Activated T-cell treated with anti-CD3 and anti-CD28 coated beads, Interleukin-2, amount 50 U/mL, for 24 hours (primary cell): ENCODE results near the gene KCNG2.

Experiments
- DNase-seq: peaks from one replicate; pipeline ENCODE4 v3.0.0-alpha.2; 2020
- H3K27ac Mint-ChIP-seq: 2 replicates; pipeline ENCODE4 v1.8.0; 2020; ENCODE audit warnings: mild to moderate bottlenecking, mixed read lengths
- H3K27me3 Mint-ChIP-seq: 2 replicates; pipeline ENCODE4 v1.8.0; 2020; ENCODE audit warnings: mixed read lengths
- H3K36me3 Mint-ChIP-seq: 2 replicates; pipeline ENCODE4 v1.8.0; 2020; ENCODE audit warnings: low read depth, mixed read lengths
- H3K4me1 Mint-ChIP-seq: 2 replicates; pipeline ENCODE4 v1.8.0; 2020; ENCODE audit warnings: low read depth, mixed read lengths
- H3K4me3 Mint-ChIP-seq: 2 replicates; pipeline ENCODE4 v1.8.0; 2020; ENCODE audit warnings: mild to moderate bottlenecking, moderate library complexity, mixed read lengths
- H3K9me3 Mint-ChIP-seq: 2 replicates; pipeline ENCODE4 v1.8.0; 2020; ENCODE audit warnings: mixed read lengths

Gene KCNG2

DNA sequence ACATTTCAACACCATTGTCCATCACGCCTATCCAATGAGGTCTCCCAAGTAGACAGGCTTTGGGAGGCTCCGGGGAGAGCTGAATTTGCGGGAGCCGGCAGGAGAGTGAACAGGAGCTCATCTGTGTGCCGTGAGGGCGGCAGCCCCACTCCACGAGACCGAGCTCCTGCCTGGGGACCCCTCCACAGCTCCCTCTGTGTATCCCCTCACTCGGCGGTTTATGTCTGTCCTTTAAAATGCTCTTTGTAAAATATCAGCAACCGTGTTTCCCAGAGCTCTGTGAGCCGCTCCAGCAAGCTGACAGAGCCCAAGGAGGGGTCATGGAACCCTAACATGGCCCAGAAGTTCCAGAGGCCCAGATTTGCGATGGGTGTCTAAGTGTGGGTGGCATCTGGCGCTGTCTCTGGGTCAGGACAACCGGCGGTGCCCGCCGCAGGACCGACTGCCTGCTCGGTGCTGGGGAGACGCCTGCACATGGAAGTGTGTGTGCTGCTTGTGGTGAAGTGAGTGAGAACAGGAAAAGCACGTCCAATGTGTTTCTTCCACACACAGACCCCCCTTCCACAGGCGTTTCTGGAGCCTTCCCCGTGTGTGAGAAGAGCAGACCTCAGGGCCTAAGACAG lies 118.9 kb downstream of the KCNG2 start:
- Mint-ChIP-seq H3K27me3 (no peaks in the 10 kb centered on the region), H3K4me3 (no peak overlapping the region), H3K36me3 (peaks cover 55% of the 10 kb centered on the region), H3K4me1 (peaks cover 23% of the 10 kb centered on the region), H3K27ac (no peak overlapping the region), H3K9me3 (no peaks in the 10 kb centered on the region)
- no peak for DNase-seq

DNA sequence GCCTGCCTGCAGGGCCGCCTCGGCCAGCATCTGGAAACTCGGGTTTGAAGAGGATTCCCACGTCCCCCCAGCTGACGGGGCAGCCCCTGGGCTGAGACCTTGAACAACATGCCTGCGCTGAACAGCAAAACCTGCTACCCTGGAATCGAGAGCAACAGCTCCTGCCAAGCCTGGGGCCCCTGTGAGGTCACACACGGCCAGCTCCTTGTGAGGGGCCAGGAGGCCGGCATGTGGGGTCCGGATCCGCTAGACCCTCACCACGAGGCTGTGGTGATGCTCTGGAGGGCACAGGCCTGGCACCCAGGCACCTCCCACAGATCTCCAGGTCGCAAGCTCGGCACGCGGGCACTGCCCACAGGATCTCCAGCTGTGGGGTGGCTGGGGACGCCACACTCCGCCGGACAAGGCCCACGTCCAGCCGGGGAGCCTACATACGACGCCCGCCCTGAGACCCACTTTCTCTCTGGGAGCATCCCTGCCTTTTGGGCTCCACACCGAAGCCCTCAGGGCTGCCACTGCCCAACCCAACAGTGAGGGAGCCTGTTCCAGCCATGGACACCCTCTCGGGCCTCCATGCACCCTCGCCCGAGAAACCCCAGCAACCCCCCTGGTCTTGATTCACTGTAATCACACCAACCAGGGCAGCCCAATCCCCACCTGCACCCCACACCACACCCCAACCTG lies 119.6 kb downstream of the KCNG2 start:
- H3K9me3 Mint-ChIP-seq: no peaks in the 10 kb centered on the region
- peak; percentile 23 for DNase-seq
- peaks cover 20% of the 10 kb centered on the region for H3K4me1 Mint-ChIP-seq
- no peak overlapping the region for H3K27ac Mint-ChIP-seq
- peaks cover 56% of the 10 kb centered on the region for H3K36me3 Mint-ChIP-seq
- H3K27me3 Mint-ChIP-seq: no peaks in the 10 kb centered on the region
- no peak overlapping the region for H3K4me3 Mint-ChIP-seq

DNA sequence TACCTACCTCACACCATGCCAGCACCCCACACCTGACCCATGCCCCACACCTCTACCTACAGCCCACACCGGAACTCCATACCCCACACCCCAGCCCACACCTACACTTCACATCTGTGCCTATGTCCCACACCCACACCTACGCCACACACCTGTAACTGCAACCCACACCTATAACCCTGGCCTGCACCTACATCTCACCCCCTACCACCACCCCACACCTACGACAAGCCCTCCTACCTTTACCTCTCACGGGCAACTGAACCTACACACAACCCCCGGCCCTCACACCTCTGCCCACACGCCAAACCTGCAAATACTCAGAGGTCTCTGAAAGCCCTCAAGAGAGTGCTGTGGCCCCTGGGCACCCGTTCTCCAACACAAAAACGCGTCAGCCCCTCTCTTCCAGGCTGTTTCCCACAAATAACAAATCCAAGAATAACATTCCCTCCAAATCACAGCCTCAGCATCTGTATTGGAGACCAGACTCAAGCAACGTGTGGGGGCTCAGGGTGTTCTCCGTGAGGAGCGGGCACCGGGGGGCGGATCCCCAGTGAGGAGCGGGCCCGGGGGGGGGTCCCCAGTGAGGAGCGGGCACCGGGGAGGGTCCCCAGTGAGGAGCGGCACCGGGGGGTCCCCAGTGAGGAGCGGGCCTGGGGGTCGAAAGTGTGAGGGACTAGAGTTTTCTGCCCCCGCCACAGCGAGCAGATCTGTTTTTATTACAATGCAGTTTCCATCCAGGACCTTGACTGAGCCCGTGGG lies 120.3 kb downstream of the KCNG2 start:
- no peak overlapping the region for H3K4me3 Mint-ChIP-seq
- peaks cover 14% of the 10 kb centered on the region for H3K4me1 Mint-ChIP-seq
- H3K36me3 Mint-ChIP-seq: peaks cover 53% of the 10 kb centered on the region
- H3K27ac Mint-ChIP-seq: no peak overlapping the region
- DNase-seq: no peak
- no peaks in the 10 kb centered on the region for H3K9me3 Mint-ChIP-seq
- H3K27me3 Mint-ChIP-seq: no peaks in the 10 kb centered on the region

DNA sequence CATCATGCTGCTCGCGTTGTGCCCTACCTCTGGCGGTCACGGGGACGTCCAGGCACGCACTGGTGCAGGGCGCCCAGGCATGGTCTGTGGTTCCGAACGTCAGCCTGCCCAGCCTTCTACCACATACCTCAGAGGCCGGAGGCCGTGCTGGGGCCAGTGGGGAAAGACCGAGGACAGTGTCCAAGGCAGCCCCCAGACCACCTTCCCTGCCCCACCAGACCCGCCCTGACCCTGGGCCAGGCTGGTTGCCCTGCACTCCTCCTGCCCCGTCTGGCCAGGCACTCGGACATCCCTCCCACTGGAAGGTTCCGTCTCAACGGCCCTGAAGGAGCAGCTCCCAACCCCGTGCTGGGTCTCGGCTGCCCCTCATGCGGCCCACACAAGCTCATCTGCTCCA lies 120.9 kb downstream of the KCNG2 start:
- Mint-ChIP-seq H3K27me3 (no peaks in the 10 kb centered on the region), H3K4me3 (no peak overlapping the region), H3K27ac (no peak overlapping the region), H3K9me3 (no peaks in the 10 kb centered on the region), H3K4me1 (peaks cover 8% of the 10 kb centered on the region), H3K36me3 (peaks cover 52% of the 10 kb centered on the region)
- DNase-seq: no peak

DNA sequence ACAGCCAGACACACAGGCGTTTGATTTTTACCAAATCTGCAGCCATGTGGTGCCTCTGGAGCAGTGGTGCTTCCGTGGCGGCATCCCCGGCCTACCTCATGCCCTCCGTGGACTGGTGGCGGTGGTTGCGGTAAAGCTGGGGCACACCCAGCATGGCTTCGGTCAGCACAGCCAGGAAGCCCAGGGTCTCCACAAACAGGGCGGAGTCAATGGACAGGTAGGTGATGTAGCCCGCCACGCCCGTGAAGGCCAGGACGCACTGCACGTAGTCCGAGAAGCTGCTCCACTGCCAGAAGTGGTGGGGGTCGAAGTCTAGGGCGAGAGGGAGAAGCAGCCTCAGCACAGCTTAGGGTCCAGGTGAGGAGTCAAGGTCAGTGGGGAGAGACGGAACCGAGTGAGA lies 121.4 kb downstream of the KCNG2 start:
- no peaks in the 10 kb centered on the region for H3K27me3 Mint-ChIP-seq
- DNase-seq: peak; percentile 23
- peaks cover 4% of the 10 kb centered on the region for H3K4me1 Mint-ChIP-seq

DNA sequence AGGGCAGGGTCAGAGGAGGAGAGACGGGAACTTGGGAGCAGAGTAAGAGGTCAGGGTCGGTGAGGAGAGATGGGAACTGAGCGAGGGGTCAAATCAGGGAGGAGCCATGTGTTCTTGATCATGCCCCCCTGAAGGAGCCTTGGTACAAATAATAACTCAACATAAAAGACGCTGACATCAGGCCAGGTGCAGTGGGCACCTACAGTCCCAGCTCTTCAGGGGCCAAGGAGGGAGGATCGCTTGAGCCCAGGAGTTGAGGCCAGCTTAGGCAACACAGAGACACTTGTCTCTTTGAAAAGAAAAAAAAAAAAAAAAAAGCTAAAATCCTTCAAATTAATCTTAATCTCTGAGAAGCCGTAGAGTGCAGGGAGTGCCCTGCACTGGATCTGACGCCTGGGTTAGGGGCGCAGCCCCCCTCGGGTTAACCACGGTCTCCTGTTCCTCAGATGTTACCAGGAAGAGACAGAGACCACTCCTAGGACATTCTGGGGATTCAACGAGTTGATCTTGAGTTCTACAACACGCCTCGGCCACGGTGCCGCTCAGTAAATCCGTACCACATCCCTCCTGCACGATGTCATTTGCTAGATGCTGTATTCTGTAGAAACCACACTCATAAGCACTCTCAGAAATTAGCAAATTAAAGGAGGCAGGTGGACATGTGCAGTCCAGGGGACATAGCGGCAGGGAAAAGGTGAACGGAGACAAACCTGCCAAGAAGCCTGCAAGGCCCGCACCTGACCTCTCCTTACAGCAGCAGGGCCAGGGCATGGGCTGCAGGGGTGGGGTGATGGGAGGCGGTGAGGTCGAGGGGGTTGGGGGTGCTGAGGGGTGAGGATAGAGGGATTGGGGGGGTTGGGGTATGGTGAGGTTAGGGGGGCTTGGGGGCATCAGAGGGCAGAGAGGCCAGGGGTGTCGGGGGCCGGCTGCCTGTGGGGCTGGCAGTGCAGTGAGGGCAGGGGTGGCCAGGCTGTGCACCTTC lies 124.5 kb downstream of the KCNG2 start:
- no peaks in the 10 kb centered on the region for H3K27me3 Mint-ChIP-seq
- no peak overlapping the region for H3K27ac Mint-ChIP-seq

More for the DNA sequence above, 121.4 kb downstream of the KCNG2 start:
- H3K4me3 Mint-ChIP-seq: no peak overlapping the region
- H3K27ac Mint-ChIP-seq: no peak overlapping the region
- peaks cover 53% of the 10 kb centered on the region for H3K36me3 Mint-ChIP-seq
- H3K9me3 Mint-ChIP-seq: no peaks in the 10 kb centered on the region

DNA sequence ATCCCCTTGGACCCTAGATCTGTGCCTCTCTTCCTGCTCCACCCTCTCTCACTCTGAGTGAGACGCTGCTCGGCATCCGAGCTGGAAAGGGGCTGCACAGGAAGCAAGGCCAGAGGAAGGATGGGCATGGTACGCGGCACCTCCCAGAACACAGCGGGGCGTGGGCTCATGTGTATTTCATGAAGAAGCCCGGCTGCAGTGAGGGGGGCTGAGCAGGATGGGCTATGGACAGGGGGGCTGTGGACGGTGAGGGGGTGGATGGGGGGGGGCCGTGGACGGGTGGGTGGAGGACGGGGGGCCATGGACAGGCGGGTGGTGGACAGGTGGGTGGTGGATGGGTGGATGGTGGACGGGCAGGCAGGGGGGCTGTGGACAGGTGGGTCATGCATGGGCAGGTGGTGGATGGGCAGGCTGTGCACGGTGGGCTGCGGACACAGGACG lies 125.3 kb downstream of the KCNG2 start:
- Mint-ChIP-seq H3K27me3 (no peaks in the 10 kb centered on the region), H3K4me1 (no peaks in the 10 kb centered on the region), H3K9me3 (no peaks in the 10 kb centered on the region), H3K27ac (no peak overlapping the region), H3K36me3 (peaks cover 55% of the 10 kb centered on the region), H3K4me3 (no peak overlapping the region)
- no peak for DNase-seq

More for the DNA sequence above, 124.5 kb downstream of the KCNG2 start:
- Mint-ChIP-seq H3K36me3 (peaks cover 56% of the 10 kb centered on the region), H3K9me3 (no peaks in the 10 kb centered on the region), H3K4me3 (no peak overlapping the region), H3K4me1 (no peaks in the 10 kb centered on the region)
- DNase-seq: peak; percentile 14

DNA sequence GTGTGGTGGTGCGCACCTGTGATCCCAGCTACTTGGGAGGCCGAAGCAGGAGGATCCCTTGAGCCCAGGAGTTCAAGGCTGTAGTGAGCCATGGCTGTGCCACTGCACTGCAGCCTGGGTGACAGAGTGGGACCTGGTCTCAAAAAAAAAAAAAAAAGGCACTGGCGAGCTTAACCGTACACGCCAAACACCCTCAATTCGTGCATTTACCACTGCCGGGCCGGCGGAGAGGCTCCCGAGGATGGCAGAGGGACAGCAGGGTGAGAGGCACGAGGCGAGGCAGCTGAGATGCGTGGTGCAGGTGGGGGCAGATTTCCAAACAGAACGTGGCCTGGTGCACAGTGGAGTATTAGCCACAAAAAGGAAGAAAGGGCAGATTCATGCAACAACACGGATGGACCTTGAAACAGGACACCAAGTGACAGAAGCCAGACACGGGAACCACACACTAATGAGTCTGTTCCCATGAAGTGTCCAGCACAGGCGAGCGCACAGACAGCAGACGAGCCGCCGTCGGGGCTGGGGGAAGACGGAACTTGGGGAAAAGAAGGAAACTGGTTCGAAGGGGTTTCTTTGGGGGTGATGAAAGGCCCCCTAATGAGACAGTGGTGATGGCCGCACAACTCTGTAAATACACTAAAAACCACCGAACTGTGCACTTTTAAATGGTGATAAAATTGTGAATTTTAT lies 126.3 kb downstream of the KCNG2 start:
- no peak for DNase-seq
- H3K4me1 Mint-ChIP-seq: no peaks in the 10 kb centered on the region
- peaks cover 60% of the 10 kb centered on the region for H3K36me3 Mint-ChIP-seq
- H3K27me3 Mint-ChIP-seq: no peaks in the 10 kb centered on the region
- H3K4me3 Mint-ChIP-seq: no peak overlapping the region
- H3K27ac Mint-ChIP-seq: no peak overlapping the region
- H3K9me3 Mint-ChIP-seq: peaks cover 2% of the 10 kb centered on the region

DNA sequence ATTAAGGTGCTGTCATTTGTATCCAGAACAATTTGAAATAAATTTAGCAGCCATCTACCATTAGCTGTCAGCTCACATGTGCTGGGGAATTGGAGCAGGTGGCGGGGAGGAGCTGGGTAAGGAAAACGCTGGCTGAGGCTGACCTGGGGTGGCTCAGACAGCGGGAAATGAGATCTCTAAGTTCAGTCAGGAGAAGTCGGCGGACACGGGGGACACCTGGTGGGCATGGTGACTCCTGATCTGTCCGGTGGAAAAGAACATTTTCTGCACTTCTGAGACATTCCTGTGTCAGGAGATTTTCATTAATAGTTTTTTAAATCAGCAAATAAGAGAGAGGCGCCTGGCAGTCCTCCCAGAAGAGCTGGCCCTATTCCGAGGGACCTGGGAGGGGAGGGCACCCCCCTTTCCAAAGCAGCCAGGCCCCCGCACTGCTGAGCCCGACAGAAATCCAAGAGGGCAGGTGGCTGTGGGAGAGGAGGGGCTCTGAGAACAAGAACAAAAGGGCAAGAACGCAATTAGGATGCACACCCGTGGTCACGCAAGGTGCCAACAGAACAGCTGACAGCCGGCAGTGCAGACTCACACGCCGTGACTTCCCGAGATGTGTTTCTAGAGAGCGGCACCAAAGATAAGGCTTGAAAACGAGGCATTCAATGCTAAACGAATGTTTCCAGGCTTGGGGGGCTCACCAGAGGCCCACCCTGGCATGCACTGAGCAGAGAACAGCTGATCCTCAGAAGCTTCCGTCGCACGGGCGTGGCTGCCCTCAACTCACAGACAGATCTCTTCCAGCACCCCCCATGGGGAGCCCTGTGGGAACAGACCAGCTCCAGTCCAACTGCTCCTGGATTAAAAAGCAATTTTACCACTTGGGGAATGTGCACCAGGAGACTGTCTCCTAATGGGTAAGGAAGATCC lies 127.3 kb downstream of the KCNG2 start:
- DNase-seq: peak; percentile 14
- Mint-ChIP-seq H3K9me3 (peaks cover 13% of the 10 kb centered on the region), H3K27me3 (no peaks in the 10 kb centered on the region), H3K4me3 (no peak overlapping the region), H3K4me1 (no peaks in the 10 kb centered on the region), H3K27ac (no peak overlapping the region), H3K36me3 (peaks cover 68% of the 10 kb centered on the region)

DNA sequence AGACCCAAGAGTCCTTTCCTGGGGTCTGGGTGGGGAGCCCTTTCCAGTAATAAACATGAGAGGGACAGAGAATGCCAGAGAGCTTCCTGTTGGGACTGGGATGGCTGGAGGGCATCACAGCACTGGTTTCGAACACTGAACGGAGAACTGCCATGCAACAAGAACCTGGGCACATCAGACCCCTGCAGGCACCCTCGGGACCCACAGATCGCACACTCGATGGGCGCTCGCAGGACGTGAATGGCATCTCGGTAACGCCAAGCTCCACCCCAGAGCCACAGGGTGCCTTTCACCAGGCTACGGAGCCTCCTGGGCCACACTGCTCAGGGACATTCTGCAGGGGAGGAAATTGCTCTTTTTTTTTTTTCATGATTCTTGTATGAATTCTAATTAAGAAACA lies 128.6 kb downstream of the KCNG2 start:
- H3K27me3 Mint-ChIP-seq: no peaks in the 10 kb centered on the region
- peaks cover 78% of the 10 kb centered on the region for H3K36me3 Mint-ChIP-seq
- no peak for DNase-seq
- no peak overlapping the region for H3K4me3 Mint-ChIP-seq
- no peak overlapping the region for H3K27ac Mint-ChIP-seq
- H3K4me1 Mint-ChIP-seq: no peaks in the 10 kb centered on the region
- peaks cover 20% of the 10 kb centered on the region for H3K9me3 Mint-ChIP-seq

DNA sequence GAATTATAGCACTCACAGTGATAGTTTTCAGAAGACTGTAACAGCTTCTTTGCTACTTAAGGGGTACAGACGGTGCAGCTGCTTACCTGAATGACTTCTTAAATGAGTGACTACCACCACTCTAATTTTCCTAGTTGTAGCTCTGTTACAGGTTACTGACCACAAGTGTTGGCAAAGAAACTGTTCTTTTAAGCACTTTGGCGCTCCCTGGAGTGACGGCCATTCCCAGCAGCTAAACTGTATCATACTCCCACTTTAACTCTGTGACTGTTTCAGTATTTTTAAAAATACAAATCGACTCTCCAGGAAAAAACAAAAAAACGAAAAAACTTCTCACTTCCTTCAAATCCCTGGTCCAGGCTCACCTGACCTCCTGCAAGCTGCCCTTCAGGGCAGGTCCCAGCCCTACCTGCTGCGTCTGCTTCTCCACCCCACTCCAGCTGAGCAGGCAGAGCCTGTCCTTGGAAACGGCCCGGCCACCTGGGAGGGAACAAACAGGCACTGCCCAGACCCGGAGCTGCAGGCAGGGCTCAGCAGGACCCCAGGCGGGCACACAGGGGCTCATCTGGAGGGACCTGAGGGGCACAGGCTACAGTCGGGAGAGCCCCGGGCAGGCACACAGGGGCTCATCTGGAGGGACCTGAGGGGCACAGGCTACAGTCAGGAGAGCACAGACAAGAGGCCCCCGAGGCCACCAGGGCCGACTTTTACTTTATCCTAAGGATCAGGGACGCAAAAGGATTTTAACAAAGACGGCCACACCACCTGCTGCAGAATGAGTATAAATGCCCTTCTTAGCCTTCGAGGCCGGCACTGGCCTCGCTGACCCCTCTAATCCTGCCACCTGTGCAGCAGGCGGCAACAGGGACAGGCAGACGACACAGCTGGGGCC lies 129.2 kb downstream of the KCNG2 start:
- Mint-ChIP-seq H3K9me3 (peaks cover 22% of the 10 kb centered on the region), H3K4me1 (no peaks in the 10 kb centered on the region), H3K27me3 (no peaks in the 10 kb centered on the region), H3K36me3 (peaks cover 80% of the 10 kb centered on the region), H3K27ac (no peak overlapping the region), H3K4me3 (no peak overlapping the region)
- DNase-seq: no peak
